Brain microvascular endothelial cell (primary cell): ENCODE results near the gene TXNDC5.

ENCODE experiments used
- DNase-seq: peaks from one replicate; pipeline ENCODE4 v3.0.0-alpha.2; 2020
- H3K27ac ChIP-seq: fragments of 250-450 bp; sonication (Bioruptor Pico); 2 replicates; pipeline ENCODE4 v1.5.1; 2020; ENCODE audit warnings: mild to moderate bottlenecking, moderate library complexity
- H3K27me3 ChIP-seq: fragments of 250-450 bp; sonication (Bioruptor Pico); replicated peaks from 2 replicates; pipeline ENCODE4 v1.5.1; 2020; ENCODE audit warnings: mild to moderate bottlenecking
- H3K36me3 ChIP-seq: fragments of 250-450 bp; sonication (Bioruptor Pico); replicated peaks from 2 replicates; pipeline ENCODE4 v1.5.1; 2020; ENCODE audit warnings: mild to moderate bottlenecking
- H3K4me3 ChIP-seq: 2 replicates; pipeline ENCODE4 v1.5.1; 2011; ENCODE audit warnings: low read depth, mild to moderate bottlenecking, control low read depth, low read length, moderate library complexity
- CTCF ChIP-seq: IDR thresholded peaks from 2 replicates; pipeline ENCODE4 v1.5.1; 2011; ENCODE audit warnings: low read depth, mild to moderate bottlenecking, moderate library complexity, low read length, control low read depth, inconsistent platforms; ENCODE audit errors: missing control alignments
- in situ Hi-C: cut with HindIII; loops from 2 replicates; pipeline ENCODE4 v1.10.0; 2017; ENCODE audit warnings: low sequenced_read_pairs, low pct_ligation_motif_present

The TXNDC5 gene

GRCh38 chr6:7903673-7904072 is 6.9 kb downstream of the TXNDC5 start:
- in situ Hi-C loops = no loop called here
- no peak for DNase-seq
- H3K4me3 ChIP-seq = no peak overlapping the region
- H3K27ac ChIP-seq = no peak overlapping the region
- H3K27me3 ChIP-seq = no peaks in the 10 kb centered on the region
- H3K36me3 ChIP-seq = peaks cover 50% of the 10 kb centered on the region
- TF ChIP-seq CTCF = no peak

- no peak for TF ChIP-seq CTCF
- no peak overlapping the region for H3K27ac ChIP-seq
- H3K27me3 ChIP-seq = no peaks in the 10 kb centered on the region
- peaks cover 58% of the 10 kb centered on the region for H3K36me3 ChIP-seq
- in situ Hi-C loops = no loop called here
- no peak for DNase-seq
- H3K4me3 ChIP-seq = no peak overlapping the region
These were observed 7.7 kb downstream of the TXNDC5 start for GRCh38 chr6:7902867-7903266.

- no peak for TF ChIP-seq CTCF
- in situ Hi-C loops = no loop called here
- Histone ChIP-seq H3K27ac (no peak overlapping the region), H3K36me3 (peaks cover 64% of the 10 kb centered on the region), H3K4me3 (no peak overlapping the region), H3K27me3 (no peaks in the 10 kb centered on the region)
- no peak for DNase-seq
These were observed 8.4 kb downstream of the TXNDC5 start for GRCh38 chr6:7902221-7902620.

DNA sequence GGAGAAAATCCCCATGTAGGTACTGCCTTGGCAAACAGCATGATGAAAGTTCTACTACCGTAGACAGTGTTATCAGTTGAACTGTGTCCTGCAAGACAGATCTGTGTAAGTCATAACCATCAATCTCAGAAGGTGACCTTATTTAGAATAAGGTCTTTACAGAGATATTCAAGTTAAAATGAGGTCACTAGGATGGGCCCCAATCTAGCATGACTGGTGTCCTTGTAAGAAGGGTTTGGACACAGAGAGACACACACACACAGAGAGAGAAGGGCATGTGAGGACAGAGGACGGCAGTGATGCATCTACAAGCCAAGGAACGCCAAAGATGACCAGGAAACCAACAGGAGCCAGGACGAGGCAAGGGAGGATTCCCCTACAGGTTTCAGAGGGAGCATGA is 8.8 kb downstream of the TXNDC5 start:
- in situ Hi-C loops = no loop called here
- no peak for TF ChIP-seq CTCF
- Histone ChIP-seq H3K36me3 (peaks cover 65% of the 10 kb centered on the region), H3K27me3 (no peaks in the 10 kb centered on the region), H3K4me3 (no peak overlapping the region), H3K27ac (no peak overlapping the region)
- no peak for DNase-seq

- in situ Hi-C loops = no loop called here
- Histone ChIP-seq H3K4me3 (no peak overlapping the region), H3K36me3 (peaks cover 67% of the 10 kb centered on the region), H3K27ac (no peak overlapping the region), H3K27me3 (no peaks in the 10 kb centered on the region)
- no peak for DNase-seq
- TF ChIP-seq CTCF = no peak
These were observed 9.5 kb downstream of the TXNDC5 start for GRCh38 chr6:7901056-7901455.

DNA sequence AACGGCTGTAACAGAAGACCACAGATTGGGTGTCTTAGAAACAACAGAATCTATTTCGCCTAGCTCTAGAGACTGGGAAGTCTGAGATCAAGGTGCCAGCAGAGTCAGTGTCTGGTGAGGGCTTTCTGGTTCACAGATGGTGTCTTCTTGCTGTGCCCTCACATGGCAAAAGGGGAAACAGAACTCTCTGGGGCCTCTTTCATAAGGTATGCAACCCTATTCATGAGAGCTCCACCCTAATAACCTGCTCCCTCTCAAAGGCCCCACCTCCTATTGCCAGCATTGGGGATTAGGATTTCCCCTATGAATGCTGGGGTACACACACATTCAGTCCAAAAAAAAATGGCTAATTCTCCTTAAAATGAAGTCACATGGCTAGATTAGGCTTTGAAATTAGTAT is 10.0 kb downstream of the TXNDC5 start:
- Histone ChIP-seq H3K27ac (no peak overlapping the region), H3K36me3 (peaks cover 71% of the 10 kb centered on the region), H3K27me3 (no peaks in the 10 kb centered on the region), H3K4me3 (no peak overlapping the region)
- TF ChIP-seq CTCF = no peak
- in situ Hi-C loops = no loop called here
- DNase-seq = no peak
